WTC11 (cell line): Measurements from ENCODE around the gene TOR1A. TPM values are rescaled to one million over a fixed set of nuclear protein-coding genes. Genes with fewer than 3 reads are reported as not detected.

Source experiments
- ATAC-seq: fragments of 200-7000 bp; cut with Tn5 transposase; 2 replicates; pipeline ENCODE4 v1.10.0; 2021; ENCODE audit warnings: mild to moderate bottlenecking, moderate library complexity
- CTCF ChIA-PET: fragments of 300-600 bp; sonication (Branson Sonifier 250); formaldehyde crosslinking; loops from one replicate; lab custom pipeline; 2021; ENCODE audit warnings: antibody characterized with exemption; lab: Charles Lee
- POLR2A ChIA-PET: fragments of 350-600 bp; sonication (Branson Sonifier 250); formaldehyde crosslinking; loops from one replicate; lab custom pipeline; 2021; ENCODE audit warnings: antibody characterized with exemption; lab: Charles Lee
- DNase-seq: peaks from one replicate; pipeline ENCODE4 v3.0.0; 2021; ENCODE audit warnings: low spot score
- H3K27ac Mint-ChIP-seq: 2 replicates; pipeline ENCODE4 v1.8.0; 2021; ENCODE audit warnings: mixed read lengths
- H3K27me3 Mint-ChIP-seq: 2 replicates; pipeline ENCODE4 v1.8.0; 2021; ENCODE audit warnings: low read depth, mild to moderate bottlenecking, moderate library complexity, mixed read lengths
- H3K36me3 Mint-ChIP-seq: 2 replicates; pipeline ENCODE4 v1.8.0; 2021; ENCODE audit warnings: mixed read lengths
- H3K4me1 Mint-ChIP-seq: 2 replicates; pipeline ENCODE4 v1.8.0; 2022; ENCODE audit warnings: mixed read lengths
- H3K4me3 Mint-ChIP-seq: 2 replicates; pipeline ENCODE4 v1.8.0; 2021; ENCODE audit warnings: mild to moderate bottlenecking, moderate library complexity, mixed read lengths
- H3K9me3 Mint-ChIP-seq: 2 replicates; pipeline ENCODE4 v1.8.0; 2021; ENCODE audit warnings: mixed read lengths
- AR ChIP-seq: fragments of 250-450 bp; sonication (Bioruptor Pico); IDR thresholded peaks from 2 replicates; pipeline ENCODE4 v1.9.0; 2021; ENCODE audit warnings: mild to moderate bottlenecking
- CDX4 ChIP-seq: fragments of 250-450 bp; sonication (Bioruptor Pico); IDR thresholded peaks from 2 replicates; pipeline ENCODE4 v1.9.0; 2021; ENCODE audit warnings: moderate library complexity, mild to moderate bottlenecking, inconsistent platforms, borderline replicate concordance
- CTCF ChIP-seq: fragments of 200-600 bp; IDR thresholded peaks from 2 replicates; pipeline ENCODE4 v1.8.0; 2022; ENCODE audit warnings: antibody characterized with exemption
- GTF2I ChIP-seq: fragments of 250-450 bp; sonication (Bioruptor Pico); conservative IDR thresholded peaks from 2 replicates; pipeline ENCODE4 v1.4.0; 2021; ENCODE audit warnings: mild to moderate bottlenecking
- JAZF1 ChIP-seq: fragments of 250-450 bp; sonication (Bioruptor Pico); IDR thresholded peaks from 2 replicates; pipeline ENCODE4 v1.9.0; 2021; ENCODE audit warnings: moderate library complexity, mild to moderate bottlenecking, inconsistent platforms
- NFYB ChIP-seq: sonication (generic); formaldehyde crosslinking; conservative IDR thresholded peaks from 2 replicates; pipeline ENCODE4 v1.8.0; 2022; ENCODE audit warnings: low read depth, missing genetic modification reagents
- OVOL2 ChIP-seq: fragments of 250-450 bp; sonication (Bioruptor Pico); IDR thresholded peaks from 2 replicates; pipeline ENCODE4 v1.9.0; 2021; ENCODE audit warnings: mild to moderate bottlenecking, borderline replicate concordance
- TEAD1 ChIP-seq: sonication (generic); formaldehyde crosslinking; IDR thresholded peaks from 2 replicates; pipeline ENCODE4 v1.8.0; 2022; ENCODE audit warnings: mild to moderate bottlenecking, missing genetic modification reagents
- ZNF232 ChIP-seq: sonication (generic); formaldehyde crosslinking; IDR thresholded peaks from 2 replicates; pipeline ENCODE4 v1.8.0; 2022; ENCODE audit warnings: mild to moderate bottlenecking, missing genetic modification reagents
- ZNF512 ChIP-seq: sonication (generic); formaldehyde crosslinking; IDR thresholded peaks from 2 replicates; pipeline ENCODE4 v1.8.1; 2022; ENCODE audit warnings: missing genetic modification reagents, borderline replicate concordance
- total RNA-seq: library from RNA; stranded (reverse); gene quantifications from 3 replicates; pipeline ENCODE4 v1.2.3, GENCODE V29; 2021

Gene TOR1A
- total RNA-seq, 1 experiment from 2014 or later = 32.7 TPM

- no peak for TF ChIP-seq ZNF512 (CRISPR knock-in tag)
These were observed 44.3 kb upstream of the TOR1A start (continued) for GRCh38 chr9:129868023-129868871.

GRCh38 chr9:129867136-129868022 lies 43.4 kb upstream of the TOR1A start:
- no peaks in the 10 kb centered on the region for H3K9me3 Mint-ChIP-seq
- no peaks in the 10 kb centered on the region for H3K4me1 Mint-ChIP-seq
- peak overlapping the region; percentile 49; the same call in 1 of the 2 replicates for H3K27ac Mint-ChIP-seq
- ATAC-seq (peak; percentile 69), DNase-seq (peak; percentile 50)
- TF ChIP-seq GTF2I (CRISPR knock-in tag) = no peak
- TF ChIP-seq OVOL2 = no peak
- no peak for TF ChIP-seq AR (CRISPR knock-in tag)
- no peak for TF ChIP-seq ZNF232
- TF ChIP-seq CDX4 = no peak
- no peak for TF ChIP-seq NFYB (CRISPR knock-in tag)
- TF ChIP-seq CTCF = no peak
- CTCF ChIA-PET = interaction anchor here (0.7 kb wide), 1 partner anchor 19 kb away, joined by 3 read pairs; no protein-coding TSS in a partner anchor
- H3K4me3 Mint-ChIP-seq = no peak overlapping the region
- POLR2A ChIA-PET = interaction anchor here (1.2 kb wide), 1 partner anchor 15 kb away, joined by 3 read pairs; no protein-coding TSS in a partner anchor
- H3K27me3 Mint-ChIP-seq = no peaks in the 10 kb centered on the region
- peaks cover 16% of the 10 kb centered on the region for H3K36me3 Mint-ChIP-seq

- Mint-ChIP-seq H3K4me3 (no peak overlapping the region), H3K36me3 (peaks cover 23% of the 10 kb centered on the region), H3K27ac (no peak overlapping the region), H3K9me3 (no peaks in the 10 kb centered on the region), H3K27me3 (no peaks in the 10 kb centered on the region), H3K4me1 (no peaks in the 10 kb centered on the region)
- ATAC-seq (no peak), DNase-seq (no peak)
- ChIA-PET CTCF (no interaction called here), POLR2A (interaction anchor here (1.2 kb wide), 1 partner anchor 16 kb away, joined by 3 read pairs; no protein-coding TSS in a partner anchor)
- TF ChIP-seq TEAD1 (CRISPR knock-in tag) (no peak), JAZF1 (CRISPR knock-in tag) (no peak)
These were observed 42.6 kb upstream of the TOR1A start for GRCh38 chr9:129866394-129867135.
